8988T (cell line): ENCODE measurements around the gene DDN.
A peak's percentile ranks its signal among the peaks of the same experiment; 100 is the strongest.

Experiments
- DNase-seq: peaks from one replicate; pipeline ENCODE4 v3.0.0; 2011

DDN gene

GRCh38 chr12:48980389-48980952 lies 18.7 kb downstream of the DDN start:
- DNase-seq: no peak

- DNase-seq: no peak
Measured at GRCh38 chr12:48979602-48980388, 19.4 kb downstream of the DDN start.

DNA sequence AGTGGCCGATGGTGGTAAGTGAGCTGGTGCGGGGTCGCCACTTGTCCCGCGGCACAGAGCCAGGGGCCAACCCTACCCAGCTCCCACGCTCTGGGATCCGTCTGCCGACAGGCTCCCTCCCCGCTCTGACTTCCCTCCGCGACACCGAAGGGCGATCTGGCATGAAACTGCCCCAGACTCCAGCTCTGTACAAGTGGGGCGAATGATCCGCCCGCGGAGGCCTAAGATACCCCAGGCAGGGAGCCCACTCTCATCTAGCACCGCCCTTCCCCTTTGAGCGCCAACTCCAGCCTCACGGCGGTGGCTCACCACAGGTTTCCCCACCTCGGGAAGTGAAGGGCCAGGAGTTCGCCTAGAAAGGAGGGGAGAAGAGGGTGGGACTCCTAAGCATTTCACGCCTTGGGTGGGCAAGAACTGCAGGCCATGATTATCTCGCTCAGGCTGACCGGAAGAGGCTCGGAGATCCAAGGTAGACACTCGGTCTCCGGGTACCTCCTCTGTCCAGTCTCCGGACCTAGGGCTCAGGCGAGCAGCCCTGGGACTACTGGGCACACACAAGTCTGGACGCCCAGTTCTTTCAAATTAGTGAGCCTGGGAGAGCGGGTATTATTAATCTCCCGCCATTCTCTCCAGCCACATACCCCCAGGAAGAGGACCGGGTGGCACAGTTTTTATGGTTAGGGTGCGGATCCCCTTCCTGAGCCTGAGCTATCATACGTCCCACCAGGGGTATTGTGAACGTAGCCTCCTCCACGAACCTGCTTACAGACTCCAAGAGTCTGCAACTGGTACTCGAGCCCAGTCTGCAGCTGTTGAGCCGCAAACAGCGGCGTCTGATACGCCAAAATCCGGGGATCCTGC lies 20.2 kb downstream of the DDN start:
- DNase-seq: no peak

DNA sequence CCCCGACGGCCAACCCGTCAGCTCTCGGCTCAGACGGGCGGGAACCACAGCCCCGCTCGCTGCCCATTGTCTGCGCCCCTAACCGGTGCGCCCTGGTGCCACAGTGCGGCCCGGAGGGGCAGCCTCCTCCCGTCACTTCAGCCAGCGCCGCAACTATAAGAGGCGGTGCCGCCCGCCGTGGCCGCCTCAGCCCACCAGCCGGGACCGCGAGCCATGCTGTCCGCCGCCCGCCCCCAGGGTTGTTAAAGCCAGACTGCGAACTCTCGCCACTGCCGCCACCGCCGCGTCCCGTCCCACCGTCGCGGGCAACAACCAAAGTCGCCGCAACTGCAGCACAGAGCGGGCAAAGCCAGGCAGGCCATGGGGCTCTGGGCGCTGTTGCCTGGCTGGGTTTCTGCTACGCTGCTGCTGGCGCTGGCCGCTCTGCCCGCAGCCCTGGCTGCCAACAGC lies 20.9 kb downstream of the DDN start, which contains the start of gene WNT1:
TSS of gene WNT1 (plus strand) at position 32 of the 450 bp plus-strand sequence. CDS start at position 361, 329 bp downstream.
- peak; percentile 37 for DNase-seq

- peak; percentile 94 for DNase-seq
Measured at GRCh38 chr12:48977290-48978281, 21.6 kb downstream of the DDN start.

DNA sequence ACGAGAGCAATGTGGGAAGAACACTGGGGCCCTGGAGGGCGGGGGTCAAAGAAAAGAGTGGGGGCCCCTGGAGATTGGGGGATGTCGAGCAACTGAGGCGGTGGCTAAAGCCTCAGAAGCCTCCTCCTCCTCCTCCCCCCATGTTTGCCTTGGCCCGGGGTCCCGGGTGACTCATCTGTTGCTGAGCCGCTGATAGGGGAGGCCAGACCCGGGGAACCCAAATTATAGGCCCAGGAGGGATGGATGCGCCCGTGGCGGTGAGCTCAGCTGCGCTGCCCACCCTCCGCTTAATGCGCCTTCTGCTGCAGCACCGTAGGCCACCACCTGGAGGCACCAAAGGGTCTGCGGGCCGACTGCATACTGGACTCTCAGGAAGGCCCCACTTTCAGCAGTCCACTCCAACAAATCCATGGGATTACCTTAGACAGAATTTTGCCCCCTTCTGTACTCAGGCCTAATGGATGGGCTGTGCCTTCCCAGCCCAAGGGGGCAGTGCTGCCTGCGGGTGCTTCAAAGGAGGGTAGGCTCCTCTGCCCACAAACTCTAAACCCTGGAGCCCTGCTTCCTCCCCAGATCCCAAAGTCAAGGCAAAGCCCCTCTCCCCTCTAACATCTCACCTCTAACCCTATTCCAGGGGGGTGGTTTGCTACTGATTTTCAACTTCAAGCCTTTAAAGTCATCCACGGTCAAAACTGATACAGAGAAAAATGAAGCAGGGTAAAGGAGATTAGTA lies 25.1 kb downstream of the DDN start:
- DNase-seq: peak; percentile 82

- peak; percentile 23 for DNase-seq
Measured at GRCh38 chr12:48973531-48973930, 25.6 kb downstream of the DDN start.

DNA sequence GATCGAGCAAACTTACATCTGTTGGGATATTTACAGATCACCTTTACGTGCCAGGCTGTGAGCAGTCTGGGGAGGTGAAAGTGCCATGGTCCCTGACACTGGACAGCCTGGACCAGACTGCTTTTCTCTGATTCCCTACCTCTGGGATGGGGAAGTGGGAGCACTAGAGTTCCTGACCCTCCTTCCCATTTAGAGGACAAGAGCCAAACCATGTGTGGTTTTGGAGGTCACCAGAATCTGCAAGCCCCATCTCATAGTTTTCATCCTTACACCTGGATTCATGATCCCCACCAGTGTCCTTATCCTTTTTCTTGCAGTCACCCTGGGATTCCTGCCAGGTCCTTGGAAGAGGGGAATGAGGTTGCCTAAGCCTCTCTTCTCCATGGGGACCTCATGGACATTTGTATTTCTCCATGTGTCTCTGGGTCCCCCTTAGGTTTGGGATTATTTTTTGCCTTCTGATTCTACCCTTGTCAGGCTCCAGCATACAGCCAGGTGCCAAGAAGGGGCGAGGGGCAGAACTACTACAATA lies 26.2 kb downstream of the DDN start:
- peak; percentile 18 for DNase-seq

GRCh38 chr12:48972213-48972951 lies 26.8 kb downstream of the DDN start:
- peak; percentile 31 for DNase-seq

DNA sequence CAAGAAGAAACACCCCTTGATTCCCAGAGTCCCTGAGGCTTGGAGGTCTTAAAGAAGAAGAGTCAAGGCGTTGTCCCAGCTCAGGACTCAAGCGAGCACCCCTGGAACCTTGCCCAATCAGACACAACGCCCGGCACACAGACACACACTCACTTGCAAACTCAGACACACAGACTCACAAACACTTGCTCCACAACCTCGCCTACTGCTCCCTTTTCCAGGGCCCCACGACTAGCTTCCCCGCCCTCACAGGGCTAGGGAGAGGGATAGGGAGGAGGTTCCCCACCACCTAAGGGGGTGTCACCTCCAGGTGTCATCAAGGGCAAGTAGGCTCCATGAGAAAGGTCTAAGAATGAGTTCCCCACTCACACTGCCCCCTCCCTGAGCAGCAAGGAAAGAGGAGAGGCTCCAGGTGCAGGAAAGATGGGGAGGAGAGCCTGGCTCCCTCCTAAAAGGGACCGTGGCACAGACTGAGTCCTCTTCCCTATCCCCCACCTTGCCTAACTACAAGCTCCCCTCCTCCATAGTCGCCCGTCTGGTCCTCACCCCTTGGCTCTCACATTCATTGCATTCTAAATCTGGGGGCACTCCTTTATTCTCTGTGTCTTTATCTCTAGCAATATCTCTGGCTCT lies 28.4 kb downstream of the DDN start:
- peak; percentile 51 for DNase-seq

DNA sequence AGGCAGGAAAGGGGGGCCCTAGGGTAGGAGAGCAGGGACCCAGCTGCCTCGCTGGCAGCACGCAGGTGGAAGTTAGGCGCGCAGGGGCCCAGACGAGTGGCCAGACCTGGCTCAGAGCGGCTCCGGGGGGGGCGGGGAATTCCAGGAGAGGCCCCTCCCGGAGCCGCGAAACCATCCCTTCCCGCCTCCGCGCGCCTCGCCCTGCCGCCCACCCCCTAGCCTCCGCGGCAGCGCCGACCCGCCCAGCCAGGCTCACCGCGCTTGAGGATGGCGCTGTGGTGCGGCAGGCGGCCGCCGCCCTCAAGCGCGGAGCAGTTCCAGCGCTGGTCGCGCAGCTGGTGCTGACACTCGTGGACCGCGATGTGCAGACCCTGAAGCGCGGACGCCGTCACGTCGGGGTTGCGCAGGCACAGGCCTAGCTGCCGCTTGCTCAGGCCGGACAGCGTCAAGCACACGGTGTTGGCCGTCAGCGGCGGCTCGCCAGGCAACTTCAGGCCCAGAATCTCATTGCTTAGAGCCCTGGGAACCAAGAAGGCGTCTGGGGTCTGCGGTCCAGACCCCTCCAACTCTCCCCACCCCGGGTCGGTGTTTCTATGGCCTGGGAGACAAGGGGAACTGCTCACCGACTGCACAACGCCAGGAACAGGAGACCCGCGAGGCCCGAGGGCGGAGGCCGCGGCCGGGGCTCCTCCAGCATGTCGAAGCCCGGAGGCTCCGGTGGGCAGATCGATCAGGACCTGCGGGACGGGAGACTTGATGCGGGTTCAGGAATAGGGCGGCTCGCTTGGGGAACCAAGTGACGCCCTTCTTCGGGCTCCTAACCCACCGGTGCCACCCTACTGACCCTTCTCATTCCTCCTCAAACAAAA lies 29.1 kb downstream of the DDN start:
- peak; percentile 23 for DNase-seq

GRCh38 chr12:48969160-48969771 lies 29.9 kb downstream of the DDN start:
- peak; percentile 39 for DNase-seq

- DNase-seq: peak; percentile 29
Measured at GRCh38 chr12:48968467-48968866, 30.7 kb downstream of the DDN start.

GRCh38 chr12:48967991-48968390 lies 31.2 kb downstream of the DDN start:
- DNase-seq: peak; percentile 14

GRCh38 chr12:48966177-48966895 lies 32.8 kb downstream of the DDN start:
- no peak for DNase-seq

DNA sequence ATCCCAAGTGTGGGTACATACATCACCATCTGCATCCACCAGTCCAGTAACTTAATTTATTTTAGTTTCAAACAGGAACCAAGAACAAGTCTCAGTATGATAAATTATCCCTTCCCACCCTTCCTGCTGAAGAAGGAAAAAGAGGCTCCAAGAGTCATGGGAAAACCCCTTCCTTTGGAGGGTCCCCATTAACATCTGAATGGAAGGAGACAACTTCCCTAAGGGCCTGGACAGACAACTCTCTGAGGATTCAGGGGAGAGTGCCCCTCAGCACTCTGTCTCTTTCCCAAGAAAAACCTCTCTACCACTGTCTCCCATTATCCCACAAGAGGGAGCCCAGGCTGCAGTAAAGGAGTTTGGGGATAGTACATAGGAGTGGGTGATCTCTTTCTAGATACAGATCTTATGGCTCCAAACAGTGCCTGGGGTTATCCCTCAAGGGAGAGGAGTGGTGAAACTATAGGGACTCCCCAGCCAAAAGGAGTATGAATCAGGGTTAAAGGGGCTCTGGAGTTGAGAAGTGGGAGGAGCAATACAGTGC lies 33.8 kb downstream of the DDN start:
- DNase-seq: peak; percentile 53

DNA sequence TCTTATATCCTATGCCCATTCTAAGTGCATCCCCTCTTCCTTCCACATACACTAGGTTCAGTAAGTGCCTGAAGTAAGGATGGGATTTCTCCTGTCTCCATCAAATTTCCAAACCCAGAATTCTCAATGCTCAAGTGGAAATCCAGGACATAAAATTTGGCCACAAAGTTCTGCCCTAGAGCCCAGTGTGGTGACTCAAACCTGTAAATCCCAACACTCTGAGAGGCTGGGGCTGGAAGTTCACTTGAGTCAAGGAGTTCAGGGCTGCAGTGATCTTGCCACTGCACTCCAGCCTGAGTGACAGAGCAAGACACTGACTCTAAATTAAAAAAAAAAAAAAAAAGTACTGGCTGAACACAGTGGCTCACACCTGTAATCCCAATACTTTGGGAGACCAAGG lies 37.4 kb downstream of the DDN start:
- DNase-seq: no peak
